Activated naive CD4-positive, alpha-beta T cell treated with anti-CD3 and anti-CD28 coated beads, Interleukin-2, amount 50 U/mL, for 24 hours (primary cell): Measurements from ENCODE around the gene PRAC1.

ENCODE experiments used
- H3K27ac Mint-ChIP-seq: one replicate; pipeline ENCODE4 v1.8.0; 2021; ENCODE audit warnings: mild to moderate bottlenecking, mixed read lengths
- H3K27me3 Mint-ChIP-seq: one replicate; pipeline ENCODE4 v1.8.0; 2021; ENCODE audit warnings: mixed read lengths
- H3K36me3 Mint-ChIP-seq: one replicate; pipeline ENCODE4 v1.8.0; 2021; ENCODE audit warnings: mixed read lengths
- H3K4me1 Mint-ChIP-seq: one replicate; pipeline ENCODE4 v1.8.0; 2021; ENCODE audit warnings: mixed read lengths
- H3K4me3 Mint-ChIP-seq: one replicate; pipeline ENCODE4 v1.8.0; 2021; ENCODE audit warnings: mild to moderate bottlenecking, mixed read lengths
- H3K9me3 Mint-ChIP-seq: one replicate; pipeline ENCODE4 v1.8.0; 2021; ENCODE audit warnings: mixed read lengths

PRAC1 gene

DNA sequence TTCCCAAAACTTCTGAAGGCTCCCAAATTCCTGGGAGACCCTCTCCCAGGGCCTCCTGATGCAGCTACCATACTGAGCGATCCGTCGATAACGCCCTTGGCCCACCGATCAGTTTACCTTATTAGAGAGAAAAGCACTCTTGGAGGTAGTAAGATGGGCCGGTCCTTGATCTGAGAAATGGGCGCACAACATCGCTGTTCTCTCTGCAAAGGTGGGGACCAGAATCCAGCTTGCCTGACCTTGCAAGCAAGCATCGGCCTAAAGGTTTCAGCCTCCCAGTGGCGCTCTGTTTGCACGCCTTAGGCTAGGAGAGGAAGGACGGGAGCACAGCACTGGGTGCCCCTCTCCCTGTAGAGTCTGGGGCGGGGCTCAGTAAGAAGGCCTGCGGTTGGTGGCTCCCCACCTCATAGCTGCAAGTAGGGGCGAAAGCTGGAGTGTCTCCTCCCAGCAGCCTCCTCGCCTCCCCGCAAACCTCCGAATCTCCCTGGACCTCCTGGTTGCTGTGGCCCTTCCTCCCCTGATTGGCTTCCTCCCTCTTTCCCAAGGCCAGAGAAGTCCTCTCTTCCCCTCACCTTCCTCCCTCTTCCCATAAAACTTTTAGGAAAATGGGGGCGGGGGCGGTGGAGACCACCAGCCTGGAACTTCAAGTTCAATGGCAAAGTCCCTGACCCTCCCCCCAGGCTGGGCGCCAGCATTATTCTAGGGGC, at the start of gene PRAC1:
PRAC1 (minus strand) TSS at position 318 of the 707 bp plus-strand sequence; CDS start at position 192, 126 bp downstream.
- Mint-ChIP-seq H3K27ac (no peak within 1 kb of the TSS), H3K36me3 (peaks cover 2% of the 10 kb centered on the region), H3K27me3 (peaks cover 77% of the 10 kb centered on the region), H3K4me3 (peak within 1 kb of the TSS; percentile 72), H3K4me1 (peaks cover 47% of the 10 kb centered on the region), H3K9me3 (no peaks in the 10 kb centered on the region)

DNA sequence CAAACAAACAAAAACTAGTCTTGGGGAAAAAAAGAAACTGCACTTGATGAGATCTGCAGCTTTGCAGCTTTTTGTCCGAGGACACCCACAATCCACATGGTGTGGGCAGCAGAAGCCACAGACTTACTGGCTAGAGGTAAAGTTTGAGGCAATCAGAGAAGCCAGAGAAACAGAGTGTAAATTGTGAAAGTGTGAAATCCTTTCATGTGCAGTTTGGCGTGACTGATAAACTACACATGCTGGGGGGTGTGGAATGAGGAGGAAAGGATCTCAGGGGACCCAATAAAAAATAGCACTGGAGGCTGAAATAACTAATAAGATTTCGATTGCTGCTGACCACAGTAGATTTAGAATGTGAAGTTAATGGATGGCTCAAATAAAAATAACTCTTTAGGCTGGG, 48.6 kb upstream of the PRAC1 start:
- no peak overlapping the region for H3K27ac Mint-ChIP-seq
- H3K9me3 Mint-ChIP-seq, result no peaks in the 10 kb centered on the region
- peaks cover 2% of the 10 kb centered on the region for H3K36me3 Mint-ChIP-seq
- H3K4me1 Mint-ChIP-seq, result no peaks in the 10 kb centered on the region
- peaks cover 25% of the 10 kb centered on the region for H3K27me3 Mint-ChIP-seq
- no peak overlapping the region for H3K4me3 Mint-ChIP-seq

DNA sequence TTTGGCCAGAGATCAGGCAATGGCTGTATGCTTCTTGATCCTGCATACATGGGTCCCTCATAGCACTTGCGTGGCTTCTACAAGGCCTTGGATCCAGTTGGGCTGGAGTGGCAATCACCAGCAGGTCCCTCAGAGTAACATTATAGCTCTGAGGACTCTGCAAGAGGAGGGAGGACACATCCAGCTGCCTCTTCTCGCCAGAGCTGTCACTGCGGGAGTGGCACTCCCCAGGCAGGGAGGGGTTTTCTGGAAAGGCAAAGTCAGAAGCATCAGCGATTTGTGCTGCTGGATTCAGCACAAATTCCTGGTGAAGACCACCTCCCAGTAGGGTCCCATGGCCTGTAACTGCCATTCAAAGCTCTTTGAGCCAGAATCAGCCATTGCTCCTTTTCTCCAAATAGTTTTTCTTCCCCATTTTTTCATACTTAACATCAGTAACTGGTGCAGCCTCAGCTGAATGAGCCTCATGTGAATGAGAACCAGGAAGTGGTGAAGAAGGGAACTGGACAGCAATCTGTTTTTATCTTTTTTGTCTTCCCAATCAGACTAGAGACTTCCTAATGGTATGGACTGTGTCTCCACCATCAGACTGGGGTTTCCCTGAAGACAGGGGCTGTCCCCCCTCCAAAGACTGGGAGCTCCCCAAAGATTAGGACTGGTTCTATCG, 46.8 kb upstream of the PRAC1 start:
- Mint-ChIP-seq H3K9me3 (no peaks in the 10 kb centered on the region), H3K36me3 (peaks cover 2% of the 10 kb centered on the region), H3K4me1 (no peaks in the 10 kb centered on the region), H3K27me3 (peaks cover 25% of the 10 kb centered on the region), H3K4me3 (no peak overlapping the region), H3K27ac (no peak overlapping the region)

- Mint-ChIP-seq H3K36me3 (no peaks in the 10 kb centered on the region), H3K27me3 (peaks cover 25% of the 10 kb centered on the region), H3K4me1 (no peaks in the 10 kb centered on the region), H3K27ac (no peak overlapping the region), H3K4me3 (no peak overlapping the region), H3K9me3 (no peaks in the 10 kb centered on the region)
Measured at GRCh38 chr17:48767263-48767774, 45.0 kb upstream of the PRAC1 start.

- Mint-ChIP-seq H3K4me1 (no peaks in the 10 kb centered on the region), H3K4me3 (no peak overlapping the region), H3K27me3 (peaks cover 48% of the 10 kb centered on the region), H3K9me3 (no peaks in the 10 kb centered on the region), H3K27ac (no peak overlapping the region), H3K36me3 (no peaks in the 10 kb centered on the region)
Measured at GRCh38 chr17:48761114-48761513, 38.8 kb upstream of the PRAC1 start.

DNA sequence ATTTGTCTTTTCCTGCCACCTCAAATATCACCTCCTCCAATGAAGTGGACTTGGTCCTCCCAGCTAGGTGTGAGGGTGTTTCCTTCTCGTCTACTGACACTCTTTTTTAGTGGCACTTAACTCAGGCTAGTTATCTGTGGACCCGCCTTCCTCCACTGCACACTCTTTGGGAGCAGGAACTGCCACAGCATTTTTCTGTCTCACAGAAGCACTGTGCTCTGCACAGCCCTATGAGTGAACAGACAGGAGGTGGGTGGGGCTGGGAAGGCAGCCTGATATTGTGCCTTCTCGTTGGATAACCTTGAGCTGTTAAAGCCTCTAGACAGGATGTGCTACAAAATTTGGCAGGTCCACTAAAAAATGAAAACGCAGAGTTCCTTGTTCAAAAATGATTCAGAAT, 38.1 kb upstream of the PRAC1 start:
- Mint-ChIP-seq H3K4me1 (no peaks in the 10 kb centered on the region), H3K36me3 (no peaks in the 10 kb centered on the region), H3K4me3 (no peak overlapping the region), H3K27me3 (peaks cover 53% of the 10 kb centered on the region), H3K27ac (no peak overlapping the region), H3K9me3 (no peaks in the 10 kb centered on the region)

GRCh38 chr17:48759288-48759687, 37.0 kb upstream of the PRAC1 start:
- Mint-ChIP-seq H3K4me1 (peaks cover 3% of the 10 kb centered on the region), H3K27me3 (peaks cover 49% of the 10 kb centered on the region), H3K9me3 (no peaks in the 10 kb centered on the region), H3K36me3 (no peaks in the 10 kb centered on the region), H3K4me3 (no peak overlapping the region), H3K27ac (peak overlapping the region; percentile 32)

GRCh38 chr17:48757524-48757961, 35.2 kb upstream of the PRAC1 start:
- Mint-ChIP-seq H3K4me3 (no peak overlapping the region), H3K27me3 (peaks cover 60% of the 10 kb centered on the region), H3K4me1 (peaks cover 17% of the 10 kb centered on the region), H3K9me3 (no peaks in the 10 kb centered on the region), H3K36me3 (no peaks in the 10 kb centered on the region), H3K27ac (no peak overlapping the region)

DNA sequence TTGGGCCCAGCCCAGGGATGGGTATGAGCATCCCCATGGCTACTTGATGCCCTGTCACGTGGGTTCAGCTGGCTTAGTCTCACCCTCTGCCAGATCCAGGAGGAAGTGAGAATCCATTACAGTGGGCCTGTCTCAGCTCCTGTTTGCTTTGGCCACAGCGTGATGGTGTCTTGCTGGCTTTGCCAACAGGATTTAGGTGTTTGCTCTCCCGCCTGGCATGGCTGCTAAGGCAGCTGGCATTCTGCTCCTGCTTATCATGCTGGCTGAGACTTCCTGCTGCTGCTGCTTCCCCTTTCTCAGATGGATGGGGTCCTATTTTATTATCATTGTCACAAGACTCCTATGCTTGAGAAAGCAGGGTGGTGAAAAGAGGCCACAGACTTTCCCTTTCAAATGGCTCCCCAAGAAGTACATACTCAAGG, 34.5 kb upstream of the PRAC1 start:
- no peak overlapping the region for H3K27ac Mint-ChIP-seq
- H3K4me1 Mint-ChIP-seq, result peaks cover 17% of the 10 kb centered on the region
- H3K4me3 Mint-ChIP-seq, result no peak overlapping the region
- peaks cover 62% of the 10 kb centered on the region for H3K27me3 Mint-ChIP-seq
- H3K36me3 Mint-ChIP-seq, result no peaks in the 10 kb centered on the region
- H3K9me3 Mint-ChIP-seq, result no peaks in the 10 kb centered on the region

DNA sequence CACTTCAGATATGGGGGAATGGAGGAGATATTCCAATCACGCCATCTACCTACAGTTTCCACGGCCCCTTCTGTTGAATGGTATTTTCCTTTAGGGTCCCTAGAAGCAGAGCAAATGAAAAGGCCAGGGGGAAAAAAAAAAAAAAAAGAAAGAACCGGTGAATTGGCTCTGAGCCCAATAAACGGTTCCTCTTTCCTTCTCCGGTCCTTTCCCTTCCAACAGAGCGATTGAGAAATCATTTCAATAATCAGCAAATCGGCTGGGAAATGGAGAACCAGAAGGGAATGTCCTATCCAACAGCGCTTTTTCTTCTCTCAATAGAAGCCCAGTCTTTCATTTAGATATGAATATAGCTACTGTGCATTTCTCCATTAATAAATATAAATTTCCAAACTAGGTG, 33.0 kb upstream of the PRAC1 start:
- H3K27ac Mint-ChIP-seq, result peak overlapping the region; percentile 35

DNA sequence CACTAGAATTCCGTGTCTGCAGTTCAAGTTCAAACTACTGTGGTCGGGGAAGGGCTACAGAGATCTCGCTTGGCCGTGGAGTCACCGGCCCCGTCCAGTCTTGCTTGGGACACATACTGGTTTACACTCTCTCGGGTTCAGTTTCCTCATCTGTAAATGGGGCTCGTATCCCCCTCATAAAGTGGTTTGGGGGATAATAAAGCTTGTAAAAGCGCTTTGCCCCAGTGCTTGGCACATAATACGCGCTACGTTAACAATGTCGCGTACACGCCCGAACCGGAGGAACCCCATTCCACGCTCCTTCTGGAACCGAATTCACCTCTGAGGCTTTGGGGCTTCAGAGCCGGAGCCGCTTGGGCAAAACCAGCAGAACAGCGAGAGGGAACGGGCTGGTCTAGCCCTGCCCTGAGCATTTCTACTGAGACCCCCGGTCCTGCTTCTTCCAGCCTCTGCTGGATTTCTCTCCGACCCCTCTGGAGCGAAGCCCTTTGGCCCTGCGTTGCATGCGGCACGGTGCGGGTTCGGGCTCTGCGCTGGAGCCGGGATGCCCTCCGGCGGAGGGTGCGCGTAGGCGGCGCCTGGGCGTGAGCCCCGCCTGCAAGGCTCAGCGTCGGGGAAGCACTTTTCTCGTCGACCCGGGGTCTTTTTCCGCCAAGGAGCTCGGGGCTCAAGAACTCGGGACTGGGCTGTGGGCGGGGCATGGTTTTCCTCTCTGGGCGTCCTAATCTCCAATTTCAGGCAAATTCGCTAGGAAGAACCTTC, 32.4 kb upstream of the PRAC1 start:
- Mint-ChIP-seq H3K27me3 (peaks cover 64% of the 10 kb centered on the region), H3K36me3 (no peaks in the 10 kb centered on the region), H3K27ac (peak overlapping the region; percentile 35), H3K4me3 (no peak overlapping the region), H3K9me3 (no peaks in the 10 kb centered on the region), H3K4me1 (peaks cover 17% of the 10 kb centered on the region)

More for the DNA sequence above, 33.0 kb upstream of the PRAC1 start:
- Mint-ChIP-seq H3K27me3 (peaks cover 61% of the 10 kb centered on the region), H3K4me3 (no peak overlapping the region), H3K4me1 (peaks cover 17% of the 10 kb centered on the region), H3K9me3 (no peaks in the 10 kb centered on the region), H3K36me3 (no peaks in the 10 kb centered on the region)

GRCh38 chr17:48753794-48754499, 31.6 kb upstream of the PRAC1 start:
- Mint-ChIP-seq H3K27me3 (peaks cover 64% of the 10 kb centered on the region), H3K4me3 (no peak overlapping the region), H3K27ac (no peak overlapping the region), H3K9me3 (peaks cover 4% of the 10 kb centered on the region), H3K36me3 (no peaks in the 10 kb centered on the region), H3K4me1 (peaks cover 17% of the 10 kb centered on the region)

GRCh38 chr17:48752399-48753288, 30.3 kb upstream of the PRAC1 start:
- Mint-ChIP-seq H3K36me3 (no peaks in the 10 kb centered on the region), H3K27me3 (peaks cover 59% of the 10 kb centered on the region), H3K4me3 (no peak overlapping the region), H3K9me3 (peaks cover 6% of the 10 kb centered on the region), H3K27ac (no peak overlapping the region), H3K4me1 (peaks cover 17% of the 10 kb centered on the region)

DNA sequence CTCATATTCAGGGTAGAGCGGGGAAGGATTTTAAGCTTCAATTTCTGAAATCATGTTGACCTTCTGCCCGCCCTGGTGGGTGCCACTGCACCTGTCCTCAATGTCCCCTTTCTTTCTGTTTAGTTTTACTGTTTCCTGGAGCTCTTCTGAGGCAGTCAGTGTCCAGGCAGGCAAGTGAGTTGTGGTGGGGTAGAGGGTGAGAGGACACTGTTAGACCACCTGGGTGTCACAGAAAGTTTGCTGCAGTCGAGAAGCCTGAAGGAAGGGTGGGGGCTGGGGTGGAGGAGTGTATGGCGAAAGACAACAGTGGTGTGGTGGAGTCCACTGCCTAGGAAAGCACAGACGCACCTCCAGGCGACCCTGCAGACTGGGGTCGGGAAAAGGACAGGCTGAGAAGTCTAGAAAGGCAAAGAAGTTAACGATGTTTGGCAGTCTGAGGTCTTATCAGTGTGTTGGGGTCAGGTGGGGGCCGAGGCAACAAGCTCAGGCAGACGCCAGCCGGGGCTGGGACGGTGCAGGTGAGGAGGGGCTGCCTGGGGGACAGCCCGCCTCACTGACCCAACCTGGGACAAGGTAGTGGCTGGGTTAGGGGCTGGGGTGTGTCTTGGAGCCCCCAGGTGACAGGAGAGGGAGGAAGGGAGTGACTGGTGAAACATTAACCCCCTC, 29.5 kb upstream of the PRAC1 start:
- Mint-ChIP-seq H3K36me3 (no peaks in the 10 kb centered on the region), H3K4me1 (peaks cover 17% of the 10 kb centered on the region), H3K9me3 (peaks cover 6% of the 10 kb centered on the region), H3K4me3 (no peak overlapping the region), H3K27me3 (peaks cover 57% of the 10 kb centered on the region), H3K27ac (no peak overlapping the region)
